K562 (cell line): ENCODE results near the gene DPH6. TPM values are rescaled to one million over a fixed set of nuclear protein-coding genes. Genes with fewer than 3 reads are reported as not detected.

Experiments used
- ATAC-seq: fragments of 200-7000 bp; cut with Tn5 transposase; 3 replicates; pipeline ENCODE4 v1.9.1; 2020; ENCODE audit warnings: moderate library complexity
- BruUV-seq: library from RNA; stranded (reverse); fragments of 400-500 nt; replicated peaks from 2 replicates; lab custom pipeline; 2021; lab: Mats Ljungman, UMichigan
- CTCF ChIA-PET: fragments of 300-600 bp; formaldehyde crosslinking; extraction: SDS; loops from one replicate; lab custom pipeline; 2021; ENCODE audit warnings: low intra/inter-chr PET ratio; lab: Yijun Ruan, JAX
- POLR2A ChIA-PET: fragments of 300-600, 350-650 bp; sonication (Branson Sonifier 250); formaldehyde crosslinking; extraction: SDS; loops from one replicate; lab custom pipeline; 2021; ENCODE audit warnings: antibody characterized with exemption, inconsistent platforms; lab: Yijun Ruan, JAX
- DNase-seq, 4 experiments: peaks; one replicate each; pipeline versions ENCODE4 v3.0.0 to v3.0.0-alpha.2; 2011 to 2018; ENCODE audit warnings: low spot score in 3 of 4, mixed read lengths in 3 of 4; ENCODE audit errors: extremely low read depth in 1 of 4
- FAIRE-seq: peaks from 2 replicates; lab custom pipeline; 2011; peaks lifted over from hg19 to GRCh38; lab: Jason Lieb, UNC
- H2AFZ ChIP-seq: 2 replicates; pipeline ENCODE4 v1.6.0; 2011; ENCODE audit warnings: low read depth, low read length, control low read depth, inconsistent platforms
- H3K27ac ChIP-seq: fragments of 200-600 bp; 3 replicates; pipeline ENCODE4 v1.8.0; 2011; ENCODE audit warnings: low read depth, mild to moderate bottlenecking, control low read depth, inconsistent platforms, low read length, moderate library complexity, mixed read lengths; ENCODE audit errors: extremely low read depth
- H3K27me3 ChIP-seq, 2 experiments: fragments of 300-600 bp in 1 of 2; 2 replicates in 1 of 2; 3 replicates in 1 of 2; pipeline versions ENCODE4 v1.6.0 to v1.8.0; 2011; ENCODE audit warnings: inconsistent platforms in 2 of 2, low read length in 2 of 2, mild to moderate bottlenecking in 1 of 2, mixed read lengths in 1 of 2, moderate library complexity in 1 of 2; ENCODE audit not compliant: control insufficient read depth in 2 of 2, insufficient read depth in 2 of 2
- H3K36me3 ChIP-seq: fragments of 300-600 bp; 3 replicates; pipeline ENCODE4 v1.8.0; 2011; ENCODE audit warnings: mild to moderate bottlenecking, low read length, inconsistent platforms; ENCODE audit not compliant: control insufficient read depth, insufficient read depth
- H3K4me1 ChIP-seq, 2 experiments: fragments of 200-600 bp in 1 of 2; replicated peaks in 1 of 2; 2 replicates in 1 of 2; 3 replicates in 1 of 2; pipeline versions ENCODE4 v1.5.1 to v1.8.0; 2011; ENCODE audit warnings: inconsistent platforms in 2 of 2, low read length in 2 of 2, mild to moderate bottlenecking in 1 of 2, mixed read lengths in 1 of 2, moderate library complexity in 1 of 2; ENCODE audit not compliant: control insufficient read depth in 2 of 2, insufficient read depth in 2 of 2
- H3K4me2 ChIP-seq: 2 replicates; pipeline ENCODE4 v1.6.1; 2011; ENCODE audit warnings: low read length, control low read depth, inconsistent platforms, mixed read lengths; ENCODE audit not compliant: insufficient read depth
- H3K4me3 ChIP-seq: fragments of 200-600 bp; sonication (generic), shearing (Covaris generic); 2 replicates; pipeline ENCODE4 v1.5.1; 2016; ENCODE audit warnings: control low read depth, inconsistent platforms
- H3K79me2 ChIP-seq: fragments of 200-600 bp; 3 replicates; pipeline ENCODE4 v1.8.0; 2011; ENCODE audit warnings: low read length, inconsistent platforms; ENCODE audit not compliant: control insufficient read depth, insufficient read depth
- H3K9ac ChIP-seq, 2 experiments: 2 replicates each; pipeline versions ENCODE4 v1.6.0 to v1.6.1; 2011; ENCODE audit warnings: low read depth in 2 of 2, low read length in 2 of 2, control low read depth in 1 of 2, inconsistent platforms in 1 of 2, mild to moderate bottlenecking in 1 of 2, mixed read lengths in 1 of 2; ENCODE audit not compliant: insufficient read depth in 1 of 2
- H3K9me1 ChIP-seq: one replicate; pipeline ENCODE4 v1.6.0; 2011; ENCODE audit warnings: inconsistent platforms, mild to moderate bottlenecking, low read length, moderate library complexity; ENCODE audit not compliant: control insufficient read depth, insufficient read depth
- H3K9me3 ChIP-seq: replicated peaks from 2 replicates; pipeline ENCODE4 v1.5.1; 2011; ENCODE audit warnings: low read depth, low read length, inconsistent platforms; ENCODE audit not compliant: control insufficient read depth, insufficient read depth
- H4K20me1 ChIP-seq: replicated peaks from 2 replicates; pipeline ENCODE4 v1.6.1; 2011; ENCODE audit warnings: low read length, inconsistent platforms, mixed read lengths; ENCODE audit not compliant: control insufficient read depth, insufficient read depth
- CEBPG ChIP-seq, 3 experiments: fragments of 200-800 bp in 1 of 3; sonication (Bioruptor generic) in 1 of 3; sonication (generic) in 1 of 3; formaldehyde crosslinking in 1 of 3; IDR thresholded peaks in 2 of 3; conservative IDR thresholded peaks in 1 of 3; 2 replicates each; pipeline versions ENCODE4 v1.6.1 to v1.8.0; 2016 to 2022; ENCODE audit warnings: missing compliant biosample characterization in 2 of 3, missing genetic modification characterization in 2 of 3, mild to moderate bottlenecking in 1 of 3, missing genetic modification reagents in 1 of 3
- CREB1 ChIP-seq, 2 experiments: sonication (generic) in 1 of 2; formaldehyde crosslinking in 1 of 2; IDR thresholded peaks; 2 replicates each; pipeline versions ENCODE4 v1.6.1 to v1.8.0; 2012 to 2022; ENCODE audit warnings: inconsistent platforms in 1 of 2, mild to moderate bottlenecking in 1 of 2, missing genetic modification reagents in 1 of 2, moderate library complexity in 1 of 2
- POLR2AphosphoS2 ChIP-seq: IDR thresholded peaks from 2 replicates; pipeline ENCODE4 v1.6.1; 2012; ENCODE audit warnings: low read length, improper control_type of control experiment
- RBM25 ChIP-seq: fragments of 200-400 bp; formaldehyde crosslinking; IDR thresholded peaks from 2 replicates; pipeline ENCODE4 v1.6.1; 2018; ENCODE audit warnings: low read length, low read depth, moderate library complexity; ENCODE audit not compliant: severe bottlenecking
- TCF15 ChIP-seq: fragments of 250-450 bp; sonication (Bioruptor Pico); IDR thresholded peaks from 2 replicates; pipeline ENCODE4 v1.8.0; 2022; ENCODE audit warnings: moderate library complexity, mild to moderate bottlenecking, inconsistent platforms
- ZEB2 ChIP-seq: fragments of 450-650 bp; IDR thresholded peaks from 2 replicates; pipeline ENCODE4 v1.6.1; 2016
- ZNF175 ChIP-seq: fragments of 200-800 bp; sonication (Bioruptor generic); IDR thresholded peaks from 2 replicates; pipeline ENCODE4 v1.6.1; 2016; ENCODE audit warnings: low read depth, mild to moderate bottlenecking, missing genetic modification characterization, missing compliant biosample characterization
- WGBS: fragments of 100-300 bp; shearing (Covaris generic); methylation state at CpG from one replicate; pipeline ENCODE4 v1.1.6; 2016; ENCODE audit warnings: low coverage, mixed read lengths; ENCODE audit not compliant: insufficient coverage; ENCODE audit errors: missing lambda C conversion rate; 5-methylcytosine and 5-hydroxymethylcytosine counted together
- in situ Hi-C: fragments of 300-500 bp; cut with MboI; formaldehyde crosslinking; loops from 4 replicates; pipeline ENCODE4 v1.15.0; 2018; ENCODE audit warnings: inconsistent platforms, mixed read lengths
- intact Hi-C: fragments of 100-400 bp; cut with micrococcal nuclease; formaldehyde crosslinking; loops from 2 replicates; pipeline ENCODE4 v1.14.2; 2022
- polyA plus RNA-seq, 8 experiments: library from polyadenylated mRNA; depleted of rRNA in 4 of 8; stranded (reverse) in 5 of 8; unstranded in 3 of 8; fragments of >200 nt; fragmentation: Nextera tagmentation in 2 of 8; fragmentation: Illumina TruSeq in 1 of 8; extraction: Ambion mirVana in 2 of 8; extraction: Trizol in 1 of 8; gene quantifications; 2 replicates each; pipeline versions ENCODE4 v1.2.1 to v1.2.3, GENCODE V29; 2011 to 2014; ENCODE audit warnings: inconsistent platforms in 1 of 8, missing spikeins in 1 of 8
- total RNA-seq, 7 experiments: library from RNA; depleted of rRNA in 6 of 7; stranded (reverse); fragments of >200 nt in 6 of 7; fragmentation: Illumina TruSeq in 2 of 7; extraction: Trizol in 2 of 7; gene quantifications; 2 replicates each; pipeline versions ENCODE4 v1.2.1 to v1.2.3, GENCODE V29; 2011 to 2021; ENCODE audit warnings: low replicate concordance in 1 of 7
- TF ChIP-seq, protein P1 (sequence below): fragments of 450-650 bp; IDR thresholded peaks from 2 replicates; pipeline ENCODE4 v1.6.1; 2018; ENCODE audit not compliant: partially characterized antibody

DPH6 gene
- total and polyA plus RNA-seq, 9 of the 15 experiments (the other 6 are each of a cell fraction or from before 2014, with no cell fraction given) = 10.1 to 69.1 (median 18.8) TPM

GRCh38 chr15:35557544-35557943, 11.6 kb upstream of the DPH6 start (continued):
- no peak for TF ChIP-seq TCF15 (CRISPR knock-in tag)
- peak; percentile 91 for TF ChIP-seq ZEB2
- peak; percentile 50; the same call in 1 of the 2 replicates for TF ChIP-seq CREB1 (IDR thresholded peaks at IDR 0.05)
- no peak for TF ChIP-seq CREB1 (CRISPR knock-in tag; IDR thresholded peaks at IDR 0.05)
- TF ChIP-seq CEBPG (CRISPR knock-in tag; IDR thresholded peaks at IDR 0.05) = peak; percentile 85
- TF ChIP-seq CEBPG (tag; conservative IDR thresholded peaks at IDR 0.05 in 1 of 2, IDR thresholded peaks at IDR 0.05 in 1 of 2) = peak in 1 of 2 experiments; percentile 82; a peak in 3 of 4 replicates
- TF ChIP-seq POLR2AphosphoS2 = no peak

DNA sequence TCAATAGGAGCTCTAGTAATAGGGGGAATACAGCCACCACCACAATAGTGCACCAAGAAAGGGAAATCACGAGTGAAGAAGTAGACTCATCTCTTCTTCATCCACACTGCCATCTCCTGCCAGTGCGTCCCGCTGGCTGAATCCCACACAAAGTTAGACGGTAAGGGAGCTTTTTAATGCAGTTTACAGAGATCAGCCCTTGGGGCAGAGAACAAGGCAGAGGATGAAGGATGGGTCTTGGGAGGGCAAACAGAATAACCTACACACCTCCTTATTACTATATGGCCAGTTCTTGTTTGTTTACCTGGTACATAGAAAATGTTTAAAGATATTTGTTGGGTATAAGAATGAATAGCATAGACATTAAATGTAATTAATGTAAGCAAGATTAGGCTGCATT, 11.0 kb upstream of the DPH6 start:
- Histone ChIP-seq H3K36me3 (no peaks in the 10 kb centered on the region), H3K27ac (peak overlapping the region; percentile 89), H3K4me3 (no peak overlapping the region), H3K9me1 (no peaks in the 10 kb centered on the region), H4K20me1 (no peaks in the 10 kb centered on the region), H3K27me3 (no peaks in the 10 kb centered on the region), H2AFZ (peak overlapping the region; percentile 74), H3K9ac (peak overlapping the region in 1 of 2 experiments; percentile 62; a peak in 2 of 4 replicates), H3K79me2 (no peaks in the 10 kb centered on the region), H3K4me1 (peaks cover 3 to 37% of the 10 kb centered on the region in 2 experiments; a peak in 4 of 5 replicates), H3K4me2 (peak overlapping the region; percentile 70), H3K9me3 (no peaks in the 10 kb centered on the region)
- DNase-seq (peak in 2 of 4 experiments; percentile 9 to 32), FAIRE-seq (peak; percentile 11), ATAC-seq (peak; percentile 73)
- intact Hi-C loops (no loop called here), in situ Hi-C loops (no loop called here)
- 17% methylated on average over 4 of the region's 4 CpGs for WGBS
- ChIA-PET CTCF (no interaction called here), POLR2A (interaction anchor here (0.7 to 1.7 kb wide), 5 partner anchors 10 to 185 kb away, joined by 3 to 24 read pairs (median 3); partner anchors contain the start of gene DPH6)
- no TSS peak for BruUV-seq
- TF ChIP-seq RBM25 (no peak), ZNF175 (CRISPR knock-in tag) (0 out of 2 replicates have a peak, but pooled peaks have one; percentile 10)
- TF ChIP-seq, protein P1, sequence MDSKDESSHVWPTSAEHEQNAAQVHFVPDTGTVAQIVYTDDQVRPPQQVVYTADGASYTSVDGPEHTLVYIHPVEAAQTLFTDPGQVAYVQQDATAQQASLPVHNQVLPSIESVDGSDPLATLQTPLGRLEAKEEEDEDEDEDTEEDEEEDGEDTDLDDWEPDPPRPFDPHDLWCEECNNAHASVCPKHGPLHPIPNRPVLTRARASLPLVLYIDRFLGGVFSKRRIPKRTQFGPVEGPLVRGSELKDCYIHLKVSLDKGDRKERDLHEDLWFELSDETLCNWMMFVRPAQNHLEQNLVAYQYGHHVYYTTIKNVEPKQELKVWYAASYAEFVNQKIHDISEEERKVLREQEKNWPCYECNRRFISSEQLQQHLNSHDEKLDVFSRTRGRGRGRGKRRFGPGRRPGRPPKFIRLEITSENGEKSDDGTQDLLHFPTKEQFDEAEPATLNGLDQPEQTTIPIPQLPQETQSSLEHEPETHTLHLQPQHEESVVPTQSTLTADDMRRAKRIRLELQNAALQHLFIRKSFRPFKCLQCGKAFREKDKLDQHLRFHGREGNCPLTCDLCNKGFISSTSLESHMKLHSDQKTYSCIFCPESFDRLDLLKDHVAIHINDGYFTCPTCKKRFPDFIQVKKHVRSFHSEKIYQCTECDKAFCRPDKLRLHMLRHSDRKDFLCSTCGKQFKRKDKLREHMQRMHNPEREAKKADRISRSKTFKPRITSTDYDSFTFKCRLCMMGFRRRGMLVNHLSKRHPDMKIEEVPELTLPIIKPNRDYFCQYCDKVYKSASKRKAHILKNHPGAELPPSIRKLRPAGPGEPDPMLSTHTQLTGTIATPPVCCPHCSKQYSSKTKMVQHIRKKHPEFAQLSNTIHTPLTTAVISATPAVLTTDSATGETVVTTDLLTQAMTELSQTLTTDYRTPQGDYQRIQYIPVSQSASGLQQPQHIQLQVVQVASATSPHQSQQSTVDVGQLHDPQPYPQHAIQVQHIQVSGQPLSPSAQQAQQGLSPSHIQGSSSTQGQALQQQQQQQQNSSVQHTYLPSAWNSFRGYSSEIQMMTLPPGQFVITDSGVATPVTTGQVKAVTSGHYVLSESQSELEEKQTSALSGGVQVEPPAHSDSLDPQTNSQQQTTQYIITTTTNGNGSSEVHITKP = peak; percentile 12
